ENCODE data around the gene DERL3.
"Not testable (repeated sequence)": the region's sequence is repeated elsewhere in the genome, so short reads cannot be mapped to it uniquely, and the experiment has no call there.

Gene DERL3
- 0.32 to 2.0 (median 0.73) reads per million in 18 experiments for total RNA-seq

- DNase-seq, result peak; percentile 97 to 98
Observed at GRCh38 chr22:23838681-23839468, at the start of gene DERL3. TSS of gene DERL3 (minus strand) at chr22:23839006. CDS start at chr22:23838987, 19 bp downstream.

GRCh38 chr22:23884140-23884539, 45.3 kb upstream of the DERL3 start:
- no peak for DNase-seq

GRCh38 chr22:23883658-23884057, 44.9 kb upstream of the DERL3 start:
- DNase-seq, result no peak

- DNase-seq, result no peak
Observed at GRCh38 chr22:23882370-23882769, 43.6 kb upstream of the DERL3 start.

- no peak for DNase-seq
Observed at GRCh38 chr22:23878219-23878618, 39.4 kb upstream of the DERL3 start.

GRCh38 chr22:23877566-23877965, 38.8 kb upstream of the DERL3 start:
- DNase-seq, result no peak

GRCh38 chr22:23875801-23876200, 37.0 kb upstream of the DERL3 start:
- no peak for DNase-seq

GRCh38 chr22:23874871-23875270, 36.1 kb upstream of the DERL3 start:
- DNase-seq, result no peak

GRCh38 chr22:23868580-23868979, 29.8 kb upstream of the DERL3 start:
- DNase-seq, result no peak

- not testable (repeated sequence) for DNase-seq
Observed at GRCh38 chr22:23864499-23865154, 25.8 kb upstream of the DERL3 start.

GRCh38 chr22:23862103-23862502, 23.3 kb upstream of the DERL3 start:
- peak; percentile 24 to 25 for DNase-seq

- not testable (repeated sequence) for DNase-seq
Observed at GRCh38 chr22:23860187-23860586, 21.4 kb upstream of the DERL3 start.

GRCh38 chr22:23859201-23859600, 20.4 kb upstream of the DERL3 start:
- DNase-seq, result no peak

- no peak for DNase-seq
Observed at GRCh38 chr22:23858484-23858815, 19.6 kb upstream of the DERL3 start.

GRCh38 chr22:23857606-23858483, 19.0 kb upstream of the DERL3 start, which contains the start of gene SLC2A11:
TSS of gene SLC2A11 (plus strand) at chr22:23857875. CDS start at chr22:23858000, 125 bp downstream.
- DNase-seq, result peak; percentile 99

- DNase-seq, result peak; percentile 6 to 43
Observed at GRCh38 chr22:23856721-23857605, 18.2 kb upstream of the DERL3 start.

GRCh38 chr22:23850136-23850611, 11.4 kb upstream of the DERL3 start:
- DNase-seq, result no peak

GRCh38 chr22:23849009-23850006, 10.5 kb upstream of the DERL3 start:
- DNase-seq, result peak; percentile 79 to 80

- DNase-seq, result no peak
Observed at GRCh38 chr22:23847991-23848864, 9.4 kb upstream of the DERL3 start.
